GM19395 (cell line): ENCODE results near the gene RMND5B.
"Not testable (repeated sequence)": the region's sequence is repeated elsewhere in the genome, so short reads cannot be mapped to it uniquely, and the experiment has no call there.

Source experiments
- ATAC-seq: cut with Tn5 transposase; IDR thresholded peaks from one replicate; pipeline ENCODE4 v1.9.1; 2021; ENCODE audit warnings: mild to moderate bottlenecking, moderate library complexity; ENCODE audit not compliant: unreplicated experiment

RMND5B gene, protein sequence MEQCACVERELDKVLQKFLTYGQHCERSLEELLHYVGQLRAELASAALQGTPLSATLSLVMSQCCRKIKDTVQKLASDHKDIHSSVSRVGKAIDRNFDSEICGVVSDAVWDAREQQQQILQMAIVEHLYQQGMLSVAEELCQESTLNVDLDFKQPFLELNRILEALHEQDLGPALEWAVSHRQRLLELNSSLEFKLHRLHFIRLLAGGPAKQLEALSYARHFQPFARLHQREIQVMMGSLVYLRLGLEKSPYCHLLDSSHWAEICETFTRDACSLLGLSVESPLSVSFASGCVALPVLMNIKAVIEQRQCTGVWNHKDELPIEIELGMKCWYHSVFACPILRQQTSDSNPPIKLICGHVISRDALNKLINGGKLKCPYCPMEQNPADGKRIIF

DNA sequence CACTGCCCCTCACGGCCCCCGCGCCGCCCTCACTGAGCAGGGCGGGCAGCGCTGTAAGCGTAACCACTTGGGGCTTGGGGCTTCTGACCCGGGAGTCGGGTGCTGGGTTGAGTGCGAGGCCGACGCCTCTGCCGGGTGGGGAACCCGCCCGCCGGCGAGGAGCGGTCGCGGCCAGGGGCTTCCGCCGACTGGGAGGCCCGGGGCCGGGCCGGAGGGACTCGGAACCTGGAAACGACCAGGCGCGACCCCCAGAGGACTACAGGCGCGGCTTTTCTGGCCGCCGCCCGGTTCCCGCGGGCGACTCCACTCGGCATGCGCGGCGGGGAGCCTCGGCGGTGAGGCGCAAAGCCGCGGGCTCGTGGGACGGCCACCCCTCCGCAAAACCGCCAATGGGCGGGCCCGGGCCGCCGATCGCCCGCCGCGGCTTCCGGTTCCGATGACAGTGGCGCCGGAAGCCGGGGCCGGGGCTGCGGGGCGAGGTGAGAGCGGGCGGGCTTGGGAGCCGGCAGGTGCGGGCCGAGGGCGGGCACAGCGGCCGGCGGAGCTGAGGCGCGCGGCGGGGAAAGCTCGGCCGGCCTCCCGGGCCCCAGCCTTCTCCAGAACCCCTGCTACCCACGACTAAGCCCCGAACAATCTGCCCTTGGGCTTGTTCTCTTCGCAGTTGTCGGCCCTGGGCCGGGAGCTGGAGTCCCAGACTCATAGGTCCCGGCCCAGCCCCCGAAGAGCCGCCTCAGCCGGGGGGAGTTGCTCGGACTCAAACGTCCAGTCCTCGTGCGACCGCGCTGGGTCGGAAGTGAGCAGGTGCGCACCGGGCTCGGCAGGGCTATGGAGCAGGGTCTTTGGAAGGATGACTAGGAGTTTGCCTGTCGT is at the start of gene RMND5B:
TSS of gene RMND5B (plus strand) at position 439 of the 870 bp plus-strand sequence. CDS start 7,106 bp downstream, outside the sequence.
- peak; percentile 86 for ATAC-seq

DNA sequence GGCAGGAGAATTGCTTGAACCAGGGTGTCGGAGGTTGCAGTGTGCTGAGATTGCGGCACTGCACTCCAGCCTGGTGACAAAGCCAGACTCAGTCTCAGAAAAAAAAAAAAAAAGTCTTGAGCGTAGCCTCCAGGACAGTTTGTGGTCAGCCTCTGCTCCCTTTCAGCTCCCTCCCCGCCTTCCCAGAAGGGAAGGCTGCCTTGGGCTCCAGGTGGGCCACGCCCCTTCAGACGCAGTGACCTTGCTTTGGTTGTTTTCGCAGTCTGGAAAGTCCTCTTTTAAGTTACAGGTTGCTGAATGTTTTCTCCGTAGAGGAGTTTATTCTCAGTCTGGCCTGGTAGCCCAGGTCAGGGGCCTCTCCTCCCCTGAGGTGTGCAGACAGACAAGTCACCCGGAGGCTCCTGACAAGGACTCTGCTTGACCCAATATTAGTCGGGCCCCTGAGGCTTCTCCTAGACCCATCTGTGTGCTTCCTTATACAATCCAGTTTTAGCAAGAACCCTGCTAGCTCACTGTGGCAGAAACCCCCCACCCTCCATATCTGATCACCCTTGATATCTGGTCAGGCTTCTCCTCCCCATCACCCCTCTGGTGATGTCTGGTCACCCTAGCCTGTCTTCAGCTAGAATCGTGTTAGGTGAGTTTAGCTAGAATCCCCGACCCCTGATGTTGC is 49.1 kb upstream of the RMND5B start:
- ATAC-seq: no peak

DNA sequence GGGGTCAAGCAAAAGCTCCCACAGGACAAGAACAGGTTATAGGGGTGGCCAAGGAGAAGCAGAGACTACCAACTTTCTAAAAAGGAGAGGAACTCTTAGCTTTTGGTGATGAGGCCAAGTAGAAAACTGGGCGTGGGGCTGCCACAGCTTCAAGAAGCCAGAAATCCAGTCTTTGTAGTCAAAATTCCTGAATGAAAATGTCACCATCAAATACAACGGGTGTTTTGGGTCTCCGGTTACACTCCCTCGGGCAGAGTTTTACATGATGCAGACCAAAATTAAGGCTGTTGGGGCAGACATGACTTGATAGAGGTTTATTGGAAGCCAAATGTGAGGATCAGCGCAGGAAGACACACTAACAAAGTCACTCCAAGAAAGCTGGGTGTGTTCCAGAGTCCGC is 46.9 kb upstream of the RMND5B start:
- ATAC-seq: no peak

DNA sequence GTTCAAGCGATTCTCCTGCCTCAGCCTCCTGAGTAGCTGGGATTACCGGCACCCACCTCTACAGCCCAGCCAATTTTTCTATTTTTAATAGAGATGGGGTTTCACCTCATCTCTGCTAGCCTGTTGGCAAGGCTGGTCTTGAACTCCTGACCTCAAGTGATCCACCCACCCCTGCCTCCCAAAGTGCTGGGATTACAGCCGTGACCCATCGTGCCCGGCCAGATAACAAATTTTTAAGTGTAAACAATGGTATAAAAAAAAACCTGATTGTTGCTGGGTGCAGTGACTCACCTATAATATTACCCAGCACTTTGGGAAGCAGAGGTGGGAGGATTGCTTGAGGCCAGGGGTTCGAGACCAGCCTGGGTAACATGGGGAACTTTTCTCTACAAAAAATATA is 45.5 kb upstream of the RMND5B start:
- no peak for ATAC-seq

DNA sequence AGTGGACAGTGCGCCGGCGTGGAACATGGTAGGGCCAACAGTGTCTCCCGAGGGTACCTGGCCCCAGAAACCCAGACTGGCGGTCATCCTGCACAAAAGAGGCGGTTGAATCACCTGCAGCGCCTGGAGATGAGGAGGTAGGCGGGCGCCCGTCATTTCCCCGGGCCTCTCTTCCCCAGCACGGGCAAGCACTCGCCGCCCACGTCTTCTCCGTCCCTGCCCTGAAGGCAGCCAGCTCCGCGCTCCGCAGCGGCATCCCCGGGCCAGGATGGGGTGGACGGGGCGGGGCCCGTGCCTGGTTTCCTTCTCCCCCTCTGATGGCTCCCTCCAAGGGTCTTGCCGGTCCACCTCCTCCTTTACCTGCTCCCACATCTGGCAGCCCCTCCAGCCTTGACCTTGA is 44.5 kb upstream of the RMND5B start:
- no peak for ATAC-seq

DNA sequence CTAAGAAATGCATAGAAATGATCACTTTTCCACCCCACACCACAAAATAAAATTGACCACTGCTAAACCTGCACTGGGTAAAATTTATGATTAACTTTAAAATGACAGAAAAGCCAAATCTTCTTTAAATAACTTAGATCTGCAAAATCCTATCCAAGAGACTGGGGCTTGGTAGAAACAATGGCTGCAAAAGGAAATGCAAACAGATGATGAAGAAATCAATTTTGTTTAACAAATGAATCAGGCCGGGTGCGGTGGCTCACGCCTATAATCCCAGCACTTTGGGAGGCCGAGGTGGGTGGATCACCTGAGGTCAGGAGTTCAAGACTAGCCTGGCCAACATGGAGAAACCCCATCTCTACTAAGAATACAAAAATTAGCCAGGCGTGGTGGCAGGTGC is 43.6 kb upstream of the RMND5B start:
- not testable (repeated sequence) for ATAC-seq

DNA sequence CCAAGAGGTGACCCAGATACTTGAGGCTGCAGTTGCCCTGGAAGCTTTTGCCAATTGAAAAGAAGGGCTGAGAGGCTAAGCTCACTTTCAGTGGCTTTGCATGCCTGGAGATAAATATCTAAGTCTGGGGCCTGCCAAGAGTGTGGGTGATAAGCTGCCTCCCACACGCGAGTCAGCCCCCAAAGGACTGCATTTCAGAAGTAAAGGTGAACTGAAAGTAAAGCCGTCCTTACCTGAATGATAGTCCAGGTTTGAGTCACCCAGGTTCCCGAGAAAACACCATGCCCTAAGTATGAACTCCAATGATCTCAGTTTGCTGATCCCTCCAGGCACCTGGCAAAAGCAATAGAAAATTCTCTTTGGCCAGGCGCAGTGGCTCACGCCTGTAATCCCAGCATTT is 40.0 kb upstream of the RMND5B start:
- ATAC-seq: no peak

DNA sequence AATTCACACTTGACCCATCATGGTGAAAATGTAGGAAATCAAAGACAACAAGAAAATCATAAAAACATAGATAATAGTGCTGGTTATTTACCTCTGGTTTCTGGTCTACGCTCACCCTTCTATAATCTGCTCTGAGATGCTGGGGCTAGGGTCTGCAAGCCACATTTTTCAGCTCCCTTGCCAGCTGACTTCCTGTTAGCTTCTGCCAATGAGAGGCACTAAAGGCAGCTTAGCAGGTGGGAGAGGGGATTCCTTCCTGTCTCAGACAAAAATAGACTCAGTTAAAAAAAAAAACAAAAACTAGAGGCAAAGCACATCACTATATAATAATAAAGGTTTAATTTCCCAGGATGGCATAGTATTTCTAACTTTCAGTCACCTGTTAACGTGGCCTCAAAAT is 37.7 kb upstream of the RMND5B start:
- ATAC-seq: no peak

DNA sequence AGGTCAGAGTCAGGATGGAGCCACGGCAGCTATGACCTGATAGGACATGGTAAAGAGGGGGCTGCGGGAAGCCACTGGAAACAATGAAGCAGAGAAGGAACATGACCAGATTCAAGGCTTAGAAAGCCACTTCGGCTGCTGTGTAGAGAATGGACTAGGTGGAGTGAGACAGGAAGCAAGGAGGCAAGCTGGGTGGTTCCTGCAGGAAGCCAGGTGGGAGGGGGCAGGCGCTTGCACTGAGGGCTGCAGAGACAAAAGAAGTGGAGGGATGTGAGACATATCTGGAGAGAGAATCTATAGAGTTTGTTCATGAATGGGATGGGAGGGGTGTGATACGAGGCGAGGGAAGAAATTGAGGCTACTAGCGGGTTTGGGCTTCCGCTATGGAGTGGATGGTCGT is 36.5 kb upstream of the RMND5B start:
- ATAC-seq: no peak

DNA sequence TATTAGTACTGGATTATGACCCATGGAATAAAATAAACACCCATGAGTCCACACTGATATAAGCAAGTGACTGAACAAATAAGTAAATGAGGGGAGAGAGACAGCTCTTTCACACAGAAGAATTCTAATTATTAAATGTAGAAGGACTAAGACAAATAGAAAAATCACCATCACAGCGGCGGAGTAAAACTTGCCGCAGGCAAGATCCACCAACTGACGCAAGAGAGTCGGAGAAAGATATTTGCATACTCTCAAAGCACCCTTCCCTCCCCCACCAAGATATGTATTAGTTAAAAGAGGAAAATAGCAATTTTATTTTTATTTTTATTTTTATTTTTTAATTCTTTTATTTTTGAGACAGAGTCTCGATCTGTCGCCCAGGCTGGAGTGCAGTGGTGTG is 32.1 kb upstream of the RMND5B start:
- ATAC-seq: no peak

DNA sequence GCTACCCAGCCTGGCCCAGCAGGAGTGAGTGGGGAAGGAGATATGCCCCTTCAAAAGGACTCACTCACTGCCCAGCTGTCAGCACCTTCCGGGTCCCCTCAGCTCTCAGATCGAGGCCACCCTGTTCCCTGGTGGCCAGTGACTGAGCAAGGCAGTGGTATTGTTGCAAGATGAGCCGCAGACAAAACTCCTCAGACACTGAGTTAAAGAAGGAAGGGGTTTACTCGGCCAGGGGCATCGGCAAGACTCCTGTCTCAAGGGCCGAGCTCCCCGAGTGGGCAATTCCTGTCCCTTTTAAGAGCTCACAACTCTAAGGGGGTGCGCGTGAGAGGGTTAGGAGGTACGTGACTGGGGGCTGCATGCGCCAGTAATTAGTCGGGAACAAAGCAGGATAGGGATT is 27.2 kb upstream of the RMND5B start:
- no peak for ATAC-seq

DNA sequence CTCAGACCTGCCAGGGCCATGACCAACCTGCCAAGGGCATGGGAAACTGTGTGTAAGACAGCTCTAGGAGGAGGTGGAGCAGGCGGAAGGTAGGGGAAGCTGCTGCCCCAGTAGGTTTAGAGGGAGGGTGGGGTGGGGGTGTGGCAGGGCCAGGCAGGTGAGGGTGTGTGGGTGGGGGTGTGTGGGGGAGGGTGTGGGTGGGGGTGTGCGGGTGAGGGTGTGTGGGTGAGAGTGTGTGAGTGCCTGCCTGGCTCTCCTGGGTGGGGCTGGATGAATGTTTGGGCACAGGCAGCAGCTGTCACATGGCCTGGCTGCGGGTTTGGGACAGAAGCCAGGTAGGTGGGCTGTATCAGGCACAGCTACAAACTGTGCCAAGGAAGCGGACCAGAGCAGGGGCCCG is 26.3 kb upstream of the RMND5B start:
- no peak for ATAC-seq

DNA sequence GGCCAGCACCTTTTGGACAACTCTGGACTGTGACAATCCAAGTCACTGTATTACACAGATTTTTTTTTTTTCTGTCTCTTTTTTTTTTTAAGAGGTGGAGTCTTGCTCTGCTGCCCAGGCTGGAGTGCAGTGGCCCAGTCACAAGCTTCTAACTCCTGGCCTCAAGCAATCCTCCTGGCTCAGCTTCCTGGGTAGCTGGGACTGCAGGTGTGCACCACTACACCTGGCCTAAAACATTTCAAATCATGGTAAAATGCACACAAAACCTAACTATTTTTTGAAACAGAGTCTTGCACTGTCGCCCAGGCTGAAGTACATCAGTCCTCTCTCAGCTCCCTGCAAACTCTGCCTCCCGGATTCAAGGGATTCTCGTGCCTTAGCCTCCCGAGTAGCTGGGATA is 24.7 kb upstream of the RMND5B start:
- ATAC-seq: no peak

DNA sequence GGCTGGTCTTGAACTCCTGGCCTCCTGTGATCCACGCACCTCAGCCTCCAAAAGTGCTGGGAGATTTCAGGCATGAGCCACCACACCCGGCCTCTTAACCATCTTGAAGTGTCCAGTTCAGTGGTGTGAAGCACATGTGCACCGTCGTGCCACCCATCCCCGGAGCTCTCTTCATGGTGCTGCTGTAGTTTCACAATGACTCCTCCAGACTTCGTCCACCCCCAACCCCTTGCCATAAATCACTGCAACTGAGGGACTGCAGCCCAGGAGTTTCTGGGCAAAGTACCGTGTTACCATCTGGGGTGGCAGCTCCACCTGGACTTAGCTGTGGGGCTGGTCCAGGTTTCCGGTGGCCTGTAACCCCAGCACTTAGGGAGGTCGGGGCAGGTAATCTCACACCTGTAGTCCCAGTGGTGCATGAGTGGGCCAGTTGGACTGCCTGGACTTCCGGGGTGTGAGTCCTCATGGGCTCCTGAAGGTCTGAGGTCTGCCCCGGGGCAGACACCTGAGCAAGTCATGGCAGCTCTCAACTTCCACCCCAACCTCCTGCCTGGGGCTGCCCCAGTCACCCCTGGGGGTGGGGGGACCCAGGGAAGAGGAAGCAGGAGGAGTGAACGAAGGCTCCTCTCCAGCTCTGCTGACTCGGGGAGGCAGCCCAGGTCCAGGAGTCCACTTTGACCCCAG is 24.1 kb upstream of the RMND5B start:
- ATAC-seq: no peak

DNA sequence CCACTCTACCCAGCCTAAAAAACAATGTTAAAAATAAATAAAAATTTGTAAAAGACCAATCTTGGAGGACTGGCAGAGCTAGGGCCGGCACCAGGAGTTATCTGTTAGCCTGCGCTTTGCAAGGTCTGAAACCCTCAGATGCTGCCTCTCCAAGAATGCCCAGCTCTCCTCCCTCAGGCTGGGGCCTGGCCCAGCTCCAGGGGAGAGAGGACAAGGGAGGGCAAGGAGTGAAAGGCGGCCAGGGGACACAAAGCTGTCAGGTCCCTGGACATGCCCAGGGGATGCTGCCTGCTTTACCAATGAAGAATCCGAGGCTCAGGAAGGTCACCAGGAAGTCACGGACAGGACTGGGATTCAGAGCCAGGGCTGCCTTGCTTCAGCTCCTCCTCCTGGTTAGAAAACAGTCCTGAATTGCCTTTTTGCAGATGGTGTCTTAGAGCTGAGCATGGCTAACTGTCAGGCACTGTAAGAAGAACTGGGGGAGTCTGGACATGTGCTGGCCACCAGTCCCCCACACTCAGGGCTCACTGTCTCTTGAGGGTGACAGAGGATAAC is 23.0 kb upstream of the RMND5B start:
- no peak for ATAC-seq

DNA sequence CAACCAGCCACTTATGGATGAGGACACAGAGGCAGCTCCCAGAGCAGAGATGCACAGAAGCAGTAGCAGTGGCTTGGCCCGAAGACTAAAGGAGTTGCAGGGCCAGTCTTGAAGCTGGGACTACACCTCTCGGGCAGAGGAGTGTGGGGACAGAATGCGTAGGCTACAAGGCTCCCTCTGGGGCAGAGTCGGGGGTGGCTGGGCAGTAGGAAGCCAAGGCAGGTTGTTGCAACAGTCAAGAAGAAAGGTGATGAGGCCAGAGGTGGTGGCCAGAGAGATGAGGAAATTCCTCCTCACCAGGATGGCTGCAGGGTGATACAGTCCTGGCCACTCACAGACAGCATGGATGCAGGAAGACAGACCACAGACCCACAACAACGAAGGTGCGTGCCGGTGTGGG is 22.4 kb upstream of the RMND5B start:
- no peak for ATAC-seq

DNA sequence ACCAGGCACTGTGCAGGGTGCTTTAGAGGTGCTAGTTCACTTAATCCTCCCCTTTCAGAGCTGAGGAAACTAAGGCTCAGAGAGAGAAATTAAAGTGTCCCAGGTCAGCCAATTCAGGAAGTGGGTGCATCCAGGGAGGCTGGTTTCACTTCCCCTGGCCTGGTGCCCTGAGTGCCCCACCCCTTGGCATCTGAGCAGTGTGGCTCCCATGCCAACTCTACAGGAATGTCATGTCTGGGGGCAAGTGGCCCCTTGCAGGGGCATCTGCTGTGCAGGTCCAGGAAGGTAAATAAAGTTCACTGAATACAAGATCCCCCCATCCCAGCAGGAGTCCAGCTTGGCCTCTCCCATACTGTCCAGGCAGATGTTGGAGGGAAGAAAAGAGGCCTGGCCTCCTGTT is 21.8 kb upstream of the RMND5B start:
- ATAC-seq: no peak

DNA sequence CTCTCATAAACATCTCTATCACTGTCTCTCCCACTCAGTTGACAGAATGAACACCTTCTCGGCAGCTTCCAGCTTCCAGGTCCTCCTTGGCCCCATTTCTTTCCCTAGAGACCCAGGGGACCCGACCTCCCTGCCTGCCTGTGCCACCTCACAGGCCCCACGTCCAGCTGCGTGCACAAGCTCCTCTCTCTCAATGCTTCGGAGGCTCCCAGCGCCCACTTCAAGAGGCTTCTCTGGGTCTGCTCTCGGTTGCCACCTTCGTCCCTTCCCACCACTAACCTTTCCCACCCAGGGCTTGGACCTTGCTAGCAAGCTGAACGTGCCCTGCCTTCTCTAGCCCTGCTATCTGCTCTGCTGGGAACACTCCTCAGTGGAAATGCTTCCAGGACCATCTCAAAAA is 20.3 kb upstream of the RMND5B start:
- no peak for ATAC-seq

DNA sequence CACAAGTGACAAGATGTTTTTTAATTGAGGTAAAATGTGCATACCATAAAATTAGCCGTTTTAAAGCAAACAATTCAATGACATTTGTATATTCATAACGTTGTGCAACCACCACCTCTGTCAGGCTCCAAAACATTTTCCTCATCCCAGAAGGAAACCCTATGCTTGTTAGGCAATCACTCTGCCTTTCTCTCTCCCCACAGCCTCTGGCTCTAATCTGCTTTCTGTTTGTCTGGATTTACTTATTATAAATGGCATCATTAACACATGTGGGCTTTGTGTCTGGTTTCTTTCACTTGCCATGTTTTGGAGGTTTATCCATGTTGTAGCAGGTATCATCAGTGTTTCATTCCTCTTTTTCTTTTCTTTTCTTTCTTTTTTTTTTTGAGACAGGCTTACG is 18.9 kb upstream of the RMND5B start:
- ATAC-seq: no peak

DNA sequence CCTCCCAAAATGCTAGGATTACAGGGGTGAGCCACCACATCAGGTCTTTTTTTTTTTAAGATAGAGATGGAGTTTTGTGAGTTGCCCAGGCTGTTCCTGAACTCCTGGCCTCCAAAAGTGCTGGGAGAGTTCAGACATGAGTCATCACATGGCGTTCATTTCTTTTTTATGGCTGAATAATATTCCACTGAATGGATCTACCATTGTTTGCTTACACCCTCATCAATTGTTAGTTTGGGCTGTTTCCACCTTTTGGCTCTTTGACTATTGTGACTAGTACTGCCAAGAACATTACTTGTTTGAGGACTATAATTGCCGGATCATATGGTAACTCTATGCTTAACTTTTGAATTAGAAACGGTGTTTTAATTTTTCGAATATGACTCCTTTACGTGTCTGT is 18.3 kb upstream of the RMND5B start:
- ATAC-seq: no peak
